Measurements from ENCODE around the gene TBX2. TPM values are rescaled to one million over a fixed set of nuclear protein-coding genes. Genes with fewer than 3 reads are reported as not detected.

TBX2 gene
- total and polyA plus RNA-seq, 2 of the 4 experiments (the other 2 are of a cell fraction) = 20.1 to 64.1 TPM

GRCh38 chr17:61387511-61388305 is 11.9 kb upstream of the TBX2 start:
- Histone ChIP-seq H2BK20ac (ENCODE audit: low read depth, low read length) (no peak overlapping the region), H2BK15ac (ENCODE audit: low read depth, low read length) (no peak overlapping the region; the same call in 2 of the 3 replicates), H4K91ac (ENCODE audit: insufficient read depth, low read depth, low read length) (no peak overlapping the region), H3K27ac (ENCODE audit: insufficient read depth, low read length) (no peak overlapping the region), H3K36me3 (ENCODE audit: control insufficient read depth, insufficient read depth, low read length) (no peaks in the 10 kb centered on the region), H3K27me3 (ENCODE audit: control insufficient read depth, insufficient read depth, low read length) (no peaks in the 10 kb centered on the region), H2AFZ (replicated peaks; ENCODE audit: low read length, poor library complexity) (no peak overlapping the region), H4K5ac (ENCODE audit: low read depth, low read length) (no peak overlapping the region), H2AK5ac (ENCODE audit: low read depth, low read length) (peak overlapping the region; percentile 62; the same call in 1 of the 2 replicates), H4K8ac (ENCODE audit: low read depth in 2 of 2, low read length in 2 of 2) (no peak overlapping the region), H3K4me2 (ENCODE audit: low read depth, low read length) (no peak overlapping the region), H3K4me1 (ENCODE audit: control insufficient read depth, insufficient read depth, low read length) (peaks cover 4% of the 10 kb centered on the region), H2BK120ac (ENCODE audit: low read depth, low read length) (no peak overlapping the region), H4K20me1 (ENCODE audit: insufficient read depth, low read length) (no peaks in the 10 kb centered on the region), H3K14ac (replicated peaks; ENCODE audit: low read depth, low read length) (no peak overlapping the region), H3K9me3 (ENCODE audit: control insufficient read depth, insufficient read depth, low read length) (no peaks in the 10 kb centered on the region), H3K9me1 (ENCODE audit: insufficient read depth, low read length) (peaks cover 22% of the 10 kb centered on the region), H2BK5ac (ENCODE audit: low read depth, low read length, poor library complexity, severe bottlenecking) (no peak overlapping the region), H2AK9ac (replicated peaks; ENCODE audit: low read depth, low read length, poor library complexity) (no peak overlapping the region), H3K56ac (ENCODE audit: extremely low read depth, insufficient read depth, low read length) (no peak overlapping the region), H3K79me1 (ENCODE audit: low read depth in 1 of 2, low read length in 2 of 2) (peaks cover 10 to 76% of the 10 kb centered on the region in 2 experiments), H3K9ac (ENCODE audit: low read depth, low read length) (no peak overlapping the region), H3K4me3 (ENCODE audit: insufficient read depth, low read depth, low read length) (no peak overlapping the region), H3K18ac (ENCODE audit: low read depth, low read length) (no peak overlapping the region), H3K23ac (ENCODE audit: low read depth, low read length) (no peak overlapping the region), H3K4ac (ENCODE audit: low read depth, low read length) (no peak overlapping the region)
- TF ChIP-seq CTCF (conservative IDR thresholded peaks at IDR 0.05; ENCODE audit: low read depth, low read length) = no peak
- no peak for TF ChIP-seq MAZ (IDR thresholded peaks at IDR 0.05; ENCODE audit: borderline replicate concordance, low read depth, low read length)
- TF ChIP-seq NFE2L2 (IDR thresholded peaks at IDR 0.05; ENCODE audit: low read depth, low read length) = no peak
- no peak for TF ChIP-seq RCOR1 (IDR thresholded peaks at IDR 0.05; ENCODE audit: insufficient replicate concordance, low read length)
- no peak for TF ChIP-seq FOS (IDR thresholded peaks at IDR 0.05; ENCODE audit: low read depth, low read length)
- DNase-seq (no peak), ATAC-seq (ENCODE audit: low read depth) (no peak)
- CTCF ChIA-PET = no interaction called here
- BruUV-seq (replicated peaks) = no TSS peak
- dilution Hi-C loops (cut with HindIII; ENCODE audit: low sequenced_read_pairs, unreplicated experiment) (no loop called here), in situ Hi-C loops (cut with MboI; ENCODE audit: low sequenced_read_pairs) (no loop called here), intact Hi-C loops (cut with micrococcal nuclease) (no loop called here)
- POLR2A ChIA-PET (ENCODE audit: unreplicated experiment) = no interaction called here
- 82% methylated on average over 1 of the region's 11 CpGs; no CpG with 5 or more reads in 1 of the 2 experiments for WGBS, 2 experiments (ENCODE audit: extremely low coverage in 2 of 2, insufficient read length in 1 of 2)
